ENCODE measurements around the gene RAD51B. TPM values are rescaled to one million over a fixed set of nuclear protein-coding genes. Genes with fewer than 3 reads are reported as not detected.

Gene RAD51B
- total and polyA plus RNA-seq, 7 donors = 2.4 to 24.4 (median 7.1) TPM

GRCh38 chr14:68274725-68275124 lies 455.1 kb downstream of the RAD51B start:
- intact Hi-C loops (cut with DNase I) = no loop called here
- H3K27ac ChIP-seq = no peak overlapping the region

GRCh38 chr14:68278576-68279436 lies 459.2 kb downstream of the RAD51B start:
- intact Hi-C loops (cut with DNase I) = no loop called here
- WGBS, 2 donors = 90 to 92% methylated on average over 5 of the region's 5 CpGs

More at GRCh38 chr14:68274725-68275124, 455.1 kb downstream of the RAD51B start:
- H3K36me3 ChIP-seq = no peaks in the 10 kb centered on the region
- no peak for TF ChIP-seq CTCF (IDR thresholded peaks at IDR 0.05)
- no peak for TF ChIP-seq POLR2AphosphoS5 (IDR thresholded peaks at IDR 0.05)
- TF ChIP-seq POLR2A (IDR thresholded peaks at IDR 0.05) = no peak
- TF ChIP-seq EP300 (IDR thresholded peaks at IDR 0.05) = no peak
- DNase-seq = no peak
- H3K4me3 ChIP-seq = no peak overlapping the region
- H3K4me1 ChIP-seq = peaks cover 0 to 31% (median 23%) of the 10 kb centered on the region in 4 donors
- H3K27me3 ChIP-seq = no peaks in the 10 kb centered on the region
- H3K9me3 ChIP-seq = no peaks in the 10 kb centered on the region
- 83 to 84% methylated on average over 2 of the region's 2 CpGs for WGBS, 2 donors

GRCh38 chr14:68279437-68279720 lies 459.8 kb downstream of the RAD51B start:
- Histone ChIP-seq H3K4me3 (no peak overlapping the region), H3K36me3 (no peaks in the 10 kb centered on the region), H3K9me3 (no peaks in the 10 kb centered on the region), H3K27ac (peak overlapping the region in 1 of 4 donors; percentile 0), H3K4me1 (peaks cover 0 to 21% (median 9%) of the 10 kb centered on the region in 4 donors), H3K27me3 (no peaks in the 10 kb centered on the region)
- intact Hi-C loops (cut with DNase I) = no loop called here
- 87 to 92% methylated on average over 3 of the region's 3 CpGs for WGBS, 2 donors
- no peak for TF ChIP-seq POLR2AphosphoS5 (IDR thresholded peaks at IDR 0.05)
- no peak for TF ChIP-seq EP300 (IDR thresholded peaks at IDR 0.05)
- TF ChIP-seq CTCF (IDR thresholded peaks at IDR 0.05) = no peak
- TF ChIP-seq POLR2A (IDR thresholded peaks at IDR 0.05) = no peak
- no peak for DNase-seq

More at GRCh38 chr14:68278576-68279436, 459.2 kb downstream of the RAD51B start:
- Histone ChIP-seq H3K4me3 (no peak overlapping the region), H3K27ac (peak overlapping the region in 1 of 4 donors; percentile 0), H3K27me3 (no peaks in the 10 kb centered on the region), H3K36me3 (no peaks in the 10 kb centered on the region), H3K9me3 (no peaks in the 10 kb centered on the region), H3K4me1 (peaks cover 0 to 16% (median 6%) of the 10 kb centered on the region in 4 donors)
- no peak for DNase-seq
- TF ChIP-seq POLR2A (IDR thresholded peaks at IDR 0.05) (no peak), CTCF (IDR thresholded peaks at IDR 0.05) (no peak)

- TF ChIP-seq EP300 (IDR thresholded peaks at IDR 0.05) (no peak), POLR2AphosphoS5 (IDR thresholded peaks at IDR 0.05) (no peak), CTCF (IDR thresholded peaks at IDR 0.05) (no peak), POLR2A (IDR thresholded peaks at IDR 0.05) (no peak)
- Histone ChIP-seq H3K27me3 (no peaks in the 10 kb centered on the region), H3K27ac (no peak overlapping the region), H3K36me3 (no peaks in the 10 kb centered on the region), H3K4me3 (no peak overlapping the region), H3K4me1 (peaks cover 0 to 25% (median 11%) of the 10 kb centered on the region in 4 donors), H3K9me3 (no peaks in the 10 kb centered on the region)
- no peak for DNase-seq
- 76 to 94% methylated on average over 4 of the region's 4 CpGs for WGBS, 2 donors
- intact Hi-C loops (cut with DNase I) = no loop called here
Observed at GRCh38 chr14:68279777-68280233, 460.2 kb downstream of the RAD51B start.
